Activated naive CD8-positive, alpha-beta T cell treated with anti-CD3 and anti-CD28 coated beads for 36 hours (primary cell): ENCODE measurements around the gene CLEC2L. TPM values are rescaled to one million over a fixed set of nuclear protein-coding genes. Genes with fewer than 3 reads are reported as not detected.

ENCODE experiments used
- DNase-seq: peaks from one replicate; pipeline ENCODE4 v3.0.0; 2021
- H3K27ac Mint-ChIP-seq: one replicate; pipeline ENCODE4 v1.8.0; 2022; ENCODE audit warnings: mild to moderate bottlenecking, moderate library complexity, mixed read lengths
- H3K27me3 Mint-ChIP-seq: one replicate; pipeline ENCODE4 v1.8.0; 2022; ENCODE audit warnings: mild to moderate bottlenecking, mixed read lengths
- H3K36me3 Mint-ChIP-seq: one replicate; pipeline ENCODE4 v1.8.0; 2021; ENCODE audit warnings: mild to moderate bottlenecking, mixed read lengths
- H3K4me1 Mint-ChIP-seq: one replicate; pipeline ENCODE4 v1.8.0; 2021; ENCODE audit warnings: mixed read lengths
- H3K4me3 Mint-ChIP-seq: one replicate; pipeline ENCODE4 v1.8.0; 2022; ENCODE audit warnings: mild to moderate bottlenecking, moderate library complexity, mixed read lengths
- H3K9me3 Mint-ChIP-seq: one replicate; pipeline ENCODE4 v1.8.0; 2022; ENCODE audit warnings: mixed read lengths
- total RNA-seq, 2 experiments: library from RNA; stranded (reverse); gene quantifications; one replicate each; pipeline ENCODE4 v1.2.3, GENCODE V29; 2021

The CLEC2L gene
- total RNA-seq, 2 experiments from 2014 or later, result not detected

- peaks cover 6% of the 10 kb centered on the region for H3K36me3 Mint-ChIP-seq
- no peak for DNase-seq
- H3K4me1 Mint-ChIP-seq, result no peaks in the 10 kb centered on the region
- H3K4me3 Mint-ChIP-seq, result no peak overlapping the region
- H3K27me3 Mint-ChIP-seq, result no peaks in the 10 kb centered on the region
- no peaks in the 10 kb centered on the region for H3K9me3 Mint-ChIP-seq
- H3K27ac Mint-ChIP-seq, result no peak overlapping the region
Measured at GRCh38 chr7:139572704-139573385, 49.4 kb downstream of the CLEC2L start.

- Mint-ChIP-seq H3K4me1 (no peaks in the 10 kb centered on the region), H3K4me3 (no peak overlapping the region), H3K36me3 (peaks cover 2% of the 10 kb centered on the region), H3K9me3 (no peaks in the 10 kb centered on the region), H3K27ac (no peak overlapping the region), H3K27me3 (no peaks in the 10 kb centered on the region)
- no peak for DNase-seq
Measured at GRCh38 chr7:139573871-139574270, 50.4 kb downstream of the CLEC2L start.

- H3K4me1 Mint-ChIP-seq, result no peaks in the 10 kb centered on the region
- H3K27ac Mint-ChIP-seq, result no peak overlapping the region
- H3K36me3 Mint-ChIP-seq, result peaks cover 2% of the 10 kb centered on the region
- DNase-seq, result no peak
- no peaks in the 10 kb centered on the region for H3K27me3 Mint-ChIP-seq
- H3K9me3 Mint-ChIP-seq, result no peaks in the 10 kb centered on the region
- H3K4me3 Mint-ChIP-seq, result no peak overlapping the region
Measured at GRCh38 chr7:139574618-139575337, 51.3 kb downstream of the CLEC2L start.

- DNase-seq, result no peak
- Mint-ChIP-seq H3K4me3 (no peak overlapping the region), H3K27ac (no peak overlapping the region)
Measured at GRCh38 chr7:139575338-139575680, 51.8 kb downstream of the CLEC2L start.

GRCh38 chr7:139576179-139576973, 52.9 kb downstream of the CLEC2L start:
- Mint-ChIP-seq H3K27ac (no peak overlapping the region), H3K36me3 (peaks cover 2% of the 10 kb centered on the region), H3K4me1 (no peaks in the 10 kb centered on the region), H3K27me3 (no peaks in the 10 kb centered on the region), H3K9me3 (no peaks in the 10 kb centered on the region), H3K4me3 (no peak overlapping the region)
- no peak for DNase-seq

More at GRCh38 chr7:139575338-139575680, 51.8 kb downstream of the CLEC2L start:
- H3K27me3 Mint-ChIP-seq, result no peaks in the 10 kb centered on the region
- peaks cover 2% of the 10 kb centered on the region for H3K36me3 Mint-ChIP-seq
- no peaks in the 10 kb centered on the region for H3K9me3 Mint-ChIP-seq
- H3K4me1 Mint-ChIP-seq, result no peaks in the 10 kb centered on the region

- H3K4me1 Mint-ChIP-seq, result peaks cover 15% of the 10 kb centered on the region
- H3K27ac Mint-ChIP-seq, result no peak overlapping the region
- H3K9me3 Mint-ChIP-seq, result no peaks in the 10 kb centered on the region
- no peaks in the 10 kb centered on the region for H3K36me3 Mint-ChIP-seq
- no peak overlapping the region for H3K4me3 Mint-ChIP-seq
- DNase-seq, result no peak
- H3K27me3 Mint-ChIP-seq, result no peaks in the 10 kb centered on the region
Measured at GRCh38 chr7:139580435-139580834, 57.0 kb downstream of the CLEC2L start.

- DNase-seq, result no peak
- H3K4me1 Mint-ChIP-seq, result peaks cover 15% of the 10 kb centered on the region
- H3K27ac Mint-ChIP-seq, result no peak overlapping the region
- no peaks in the 10 kb centered on the region for H3K9me3 Mint-ChIP-seq
- H3K27me3 Mint-ChIP-seq, result no peaks in the 10 kb centered on the region
- H3K4me3 Mint-ChIP-seq, result no peak overlapping the region
- H3K36me3 Mint-ChIP-seq, result peaks cover 4% of the 10 kb centered on the region
Measured at GRCh38 chr7:139582130-139582650, 58.7 kb downstream of the CLEC2L start.

- Mint-ChIP-seq H3K27ac (no peak overlapping the region), H3K4me1 (peaks cover 15% of the 10 kb centered on the region), H3K27me3 (no peaks in the 10 kb centered on the region), H3K36me3 (peaks cover 5% of the 10 kb centered on the region), H3K9me3 (no peaks in the 10 kb centered on the region), H3K4me3 (no peak overlapping the region)
- no peak for DNase-seq
Measured at GRCh38 chr7:139582671-139583155, 59.2 kb downstream of the CLEC2L start.

- H3K4me1 Mint-ChIP-seq, result peaks cover 15% of the 10 kb centered on the region
- no peak for DNase-seq
- no peak overlapping the region for H3K27ac Mint-ChIP-seq
- no peaks in the 10 kb centered on the region for H3K27me3 Mint-ChIP-seq
- no peaks in the 10 kb centered on the region for H3K9me3 Mint-ChIP-seq
- peaks cover 5% of the 10 kb centered on the region for H3K36me3 Mint-ChIP-seq
- H3K4me3 Mint-ChIP-seq, result no peak overlapping the region
Measured at GRCh38 chr7:139583826-139584553, 60.5 kb downstream of the CLEC2L start.

- peaks cover 15% of the 10 kb centered on the region for H3K4me1 Mint-ChIP-seq
Measured at GRCh38 chr7:139585042-139585441, 61.6 kb downstream of the CLEC2L start.

GRCh38 chr7:139586286-139586685, 62.8 kb downstream of the CLEC2L start:
- no peak overlapping the region for H3K27ac Mint-ChIP-seq
- no peak for DNase-seq
- no peak overlapping the region for H3K4me3 Mint-ChIP-seq
- no peaks in the 10 kb centered on the region for H3K9me3 Mint-ChIP-seq
- H3K36me3 Mint-ChIP-seq, result peaks cover 5% of the 10 kb centered on the region
- peaks cover 15% of the 10 kb centered on the region for H3K4me1 Mint-ChIP-seq
- no peaks in the 10 kb centered on the region for H3K27me3 Mint-ChIP-seq

More at GRCh38 chr7:139585042-139585441, 61.6 kb downstream of the CLEC2L start:
- Mint-ChIP-seq H3K4me3 (no peak overlapping the region), H3K27ac (no peak overlapping the region), H3K36me3 (peaks cover 5% of the 10 kb centered on the region), H3K27me3 (no peaks in the 10 kb centered on the region), H3K9me3 (no peaks in the 10 kb centered on the region)
- DNase-seq, result no peak

GRCh38 chr7:139587535-139587934, 64.0 kb downstream of the CLEC2L start:
- H3K4me1 Mint-ChIP-seq, result peaks cover 15% of the 10 kb centered on the region

GRCh38 chr7:139588632-139589031, 65.1 kb downstream of the CLEC2L start:
- no peak for DNase-seq
- Mint-ChIP-seq H3K9me3 (no peaks in the 10 kb centered on the region), H3K4me3 (no peak overlapping the region), H3K27me3 (no peaks in the 10 kb centered on the region), H3K4me1 (peaks cover 6% of the 10 kb centered on the region), H3K36me3 (peaks cover 5% of the 10 kb centered on the region), H3K27ac (no peak overlapping the region)

More at GRCh38 chr7:139587535-139587934, 64.0 kb downstream of the CLEC2L start:
- Mint-ChIP-seq H3K27ac (no peak overlapping the region), H3K9me3 (no peaks in the 10 kb centered on the region), H3K27me3 (no peaks in the 10 kb centered on the region), H3K4me3 (no peak overlapping the region), H3K36me3 (peaks cover 5% of the 10 kb centered on the region)
- no peak for DNase-seq

GRCh38 chr7:139589474-139589873, 66.0 kb downstream of the CLEC2L start:
- Mint-ChIP-seq H3K9me3 (no peaks in the 10 kb centered on the region), H3K4me1 (no peaks in the 10 kb centered on the region), H3K27ac (no peak overlapping the region), H3K4me3 (no peak overlapping the region), H3K27me3 (no peaks in the 10 kb centered on the region), H3K36me3 (peaks cover 5% of the 10 kb centered on the region)
- no peak for DNase-seq
